DOHH2 (cell line): ENCODE results near the gene SLN.

Experiments used
- H3F3A ChIP-seq: fragments of 200-600 bp; sonication (generic), shearing (Covaris generic); 2 replicates; pipeline ENCODE4 v1.6.0; 2016; ENCODE audit warnings: antibody characterized with exemption, mild to moderate bottlenecking; ENCODE audit not compliant: control insufficient read depth, insufficient read depth
- H3K27ac ChIP-seq: fragments of 200-600 bp; sonication (generic); 2 replicates; pipeline ENCODE4 v1.5.1; 2014; ENCODE audit warnings: low read depth, mild to moderate bottlenecking, low read length, moderate library complexity
- H3K27me3 ChIP-seq: fragments of 200-600 bp; sonication (generic); 2 replicates; pipeline ENCODE4 v1.6.1; 2014; ENCODE audit warnings: mild to moderate bottlenecking, low read length, mixed read lengths; ENCODE audit not compliant: control insufficient read depth
- H3K36me3 ChIP-seq: fragments of 200-600 bp; sonication (generic); 2 replicates; pipeline ENCODE4 v1.6.1; 2014; ENCODE audit warnings: mild to moderate bottlenecking, low read length, moderate library complexity, mixed read lengths; ENCODE audit not compliant: control insufficient read depth
- H3K4me1 ChIP-seq: fragments of 200-600 bp; sonication (generic); 2 replicates; pipeline ENCODE4 v1.6.1; 2014; ENCODE audit warnings: mild to moderate bottlenecking, low read length, mixed read lengths; ENCODE audit not compliant: control insufficient read depth
- H3K4me2 ChIP-seq: fragments of 200-600 bp; sonication (generic); 2 replicates; pipeline ENCODE4 v1.6.0; 2014; ENCODE audit warnings: mild to moderate bottlenecking, low read length, moderate library complexity
- H3K4me3 ChIP-seq: fragments of 200-600 bp; sonication (generic); 2 replicates; pipeline ENCODE4 v1.5.1; 2014; ENCODE audit warnings: mild to moderate bottlenecking, low read length, mixed read lengths
- H3K79me2 ChIP-seq: fragments of 200-600 bp; sonication (generic); 2 replicates; pipeline ENCODE4 v1.6.1; 2014; ENCODE audit warnings: mild to moderate bottlenecking, low read length, mixed read lengths; ENCODE audit not compliant: control insufficient read depth
- H3K9me2 ChIP-seq: fragments of 200-600 bp; sonication (generic); replicated peaks from 2 replicates; pipeline ENCODE4 v1.6.1; 2014; ENCODE audit warnings: mild to moderate bottlenecking, low read length, mixed read lengths; ENCODE audit not compliant: control insufficient read depth
- H3K9me3 ChIP-seq: fragments of 200-600 bp; sonication (generic); 2 replicates; pipeline ENCODE4 v1.6.1; 2014; ENCODE audit warnings: antibody characterized with exemption, low read length, mixed read lengths; ENCODE audit not compliant: control insufficient read depth, insufficient read depth
- H4K20me1 ChIP-seq: fragments of 200-600 bp; sonication (generic); 2 replicates; pipeline ENCODE4 v1.6.0; 2014; ENCODE audit warnings: low read depth, mild to moderate bottlenecking, antibody characterized with exemption, low read length, moderate library complexity; ENCODE audit not compliant: control insufficient read depth, insufficient read depth
- EZH2phosphoT487 ChIP-seq: fragments of 200-600 bp; sonication (generic); IDR thresholded peaks from 2 replicates; pipeline ENCODE4 v1.6.1; 2017; ENCODE audit warnings: borderline replicate concordance, mild to moderate bottlenecking, antibody characterized with exemption, low read length, moderate library complexity, mixed read lengths
- TF ChIP-seq, protein P1 (sequence below): fragments of 200-600 bp; sonication (generic); IDR thresholded peaks from one replicate; pipeline ENCODE4 v1.5.1; 2014; ENCODE audit warnings: antibody characterized with exemption, mild to moderate bottlenecking, low read depth, low read length; ENCODE audit not compliant: poor library complexity, severe bottlenecking

SLN gene

GRCh38 chr11:107719557-107720302 is 7.9 kb upstream of the SLN start:
- Histone ChIP-seq H3F3A (no peaks in the 10 kb centered on the region), H3K9me3 (no peaks in the 10 kb centered on the region), H3K36me3 (no peaks in the 10 kb centered on the region), H3K27me3 (peaks cover 12% of the 10 kb centered on the region), H3K9me2 (no peaks in the 10 kb centered on the region), H3K4me1 (no peaks in the 10 kb centered on the region), H3K27ac (no peak overlapping the region), H4K20me1 (no peaks in the 10 kb centered on the region), H3K79me2 (no peaks in the 10 kb centered on the region), H3K4me2 (no peak overlapping the region), H3K4me3 (no peak overlapping the region)
- TF ChIP-seq EZH2phosphoT487: no peak
- TF ChIP-seq, protein P1, sequence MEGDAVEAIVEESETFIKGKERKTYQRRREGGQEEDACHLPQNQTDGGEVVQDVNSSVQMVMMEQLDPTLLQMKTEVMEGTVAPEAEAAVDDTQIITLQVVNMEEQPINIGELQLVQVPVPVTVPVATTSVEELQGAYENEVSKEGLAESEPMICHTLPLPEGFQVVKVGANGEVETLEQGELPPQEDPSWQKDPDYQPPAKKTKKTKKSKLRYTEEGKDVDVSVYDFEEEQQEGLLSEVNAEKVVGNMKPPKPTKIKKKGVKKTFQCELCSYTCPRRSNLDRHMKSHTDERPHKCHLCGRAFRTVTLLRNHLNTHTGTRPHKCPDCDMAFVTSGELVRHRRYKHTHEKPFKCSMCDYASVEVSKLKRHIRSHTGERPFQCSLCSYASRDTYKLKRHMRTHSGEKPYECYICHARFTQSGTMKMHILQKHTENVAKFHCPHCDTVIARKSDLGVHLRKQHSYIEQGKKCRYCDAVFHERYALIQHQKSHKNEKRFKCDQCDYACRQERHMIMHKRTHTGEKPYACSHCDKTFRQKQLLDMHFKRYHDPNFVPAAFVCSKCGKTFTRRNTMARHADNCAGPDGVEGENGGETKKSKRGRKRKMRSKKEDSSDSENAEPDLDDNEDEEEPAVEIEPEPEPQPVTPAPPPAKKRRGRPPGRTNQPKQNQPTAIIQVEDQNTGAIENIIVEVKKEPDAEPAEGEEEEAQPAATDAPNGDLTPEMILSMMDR: no peak

DNA sequence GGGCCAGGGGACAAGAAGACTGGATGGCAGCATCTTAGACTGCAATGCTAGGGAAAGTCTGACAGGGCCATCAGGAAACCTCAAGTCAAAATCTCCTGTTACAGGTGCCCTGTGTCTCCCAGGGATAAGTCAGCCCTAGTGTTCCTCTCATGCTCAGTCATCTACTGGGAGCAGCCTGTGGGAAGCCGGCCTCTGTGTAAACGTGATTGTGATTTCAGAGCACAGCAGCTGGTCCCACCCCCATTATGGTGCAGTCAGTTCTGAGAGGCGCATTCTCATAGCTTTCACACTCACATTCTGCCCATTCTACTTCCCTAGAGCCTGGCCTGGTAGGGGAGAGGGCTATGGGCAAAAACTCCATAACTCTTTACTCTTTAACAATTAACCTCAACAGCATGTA is 7.2 kb upstream of the SLN start:
- Histone ChIP-seq H3K36me3 (no peaks in the 10 kb centered on the region), H3F3A (no peaks in the 10 kb centered on the region), H3K27me3 (peaks cover 8% of the 10 kb centered on the region), H3K9me2 (no peaks in the 10 kb centered on the region), H3K4me3 (no peak overlapping the region), H3K4me2 (no peak overlapping the region), H4K20me1 (no peaks in the 10 kb centered on the region), H3K9me3 (no peaks in the 10 kb centered on the region), H3K79me2 (no peaks in the 10 kb centered on the region), H3K4me1 (no peaks in the 10 kb centered on the region), H3K27ac (no peak overlapping the region)
- no peak for TF ChIP-seq EZH2phosphoT487
- TF ChIP-seq, protein P1: no peak

DNA sequence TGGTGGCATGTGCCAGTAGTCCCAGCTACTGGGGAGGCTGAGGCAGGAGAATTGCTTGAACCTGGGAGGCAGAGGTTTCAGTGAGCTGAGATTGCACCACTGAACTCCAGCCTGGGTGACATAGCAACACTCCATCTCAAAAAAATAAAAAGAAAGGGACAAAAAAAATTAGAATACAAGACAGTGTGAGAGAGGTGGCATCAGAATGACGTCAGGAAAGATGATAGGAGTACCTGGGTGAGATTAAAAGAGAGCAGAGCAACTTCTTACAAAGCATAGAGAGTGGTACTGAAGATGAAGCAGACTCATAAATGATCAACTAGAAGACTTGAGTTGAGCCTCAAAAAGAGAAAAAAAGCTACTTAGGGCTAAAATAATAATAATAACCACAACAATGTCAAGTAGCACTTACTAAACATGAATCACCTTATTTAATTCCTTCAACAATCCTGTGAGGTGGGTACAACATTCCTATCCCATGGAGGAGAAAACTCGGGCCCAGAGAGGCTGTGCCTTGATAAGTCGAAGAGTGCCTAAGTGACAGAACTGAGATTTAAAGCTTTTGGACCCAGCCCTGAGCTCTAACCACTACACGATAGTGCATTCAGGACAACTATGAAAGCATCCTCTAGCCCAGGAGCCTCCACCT is 5.2 kb upstream of the SLN start:
- no peaks in the 10 kb centered on the region for H4K20me1 ChIP-seq
- H3K9me2 ChIP-seq: no peaks in the 10 kb centered on the region
- no peak overlapping the region for H3K4me2 ChIP-seq
- H3K36me3 ChIP-seq: no peaks in the 10 kb centered on the region
- no peaks in the 10 kb centered on the region for H3K4me1 ChIP-seq
- H3K4me3 ChIP-seq: no peak overlapping the region
- no peaks in the 10 kb centered on the region for H3F3A ChIP-seq
- TF ChIP-seq, protein P1: no peak
- TF ChIP-seq EZH2phosphoT487: no peak
- H3K79me2 ChIP-seq: no peaks in the 10 kb centered on the region
- no peak overlapping the region for H3K27ac ChIP-seq
- H3K9me3 ChIP-seq: no peaks in the 10 kb centered on the region
- peaks cover 13% of the 10 kb centered on the region for H3K27me3 ChIP-seq
